Mesothelial cell of epicardium (in vitro differentiated cells): ENCODE results near the gene CACNA2D1. TPM values are rescaled to one million over a fixed set of nuclear protein-coding genes. Genes with fewer than 3 reads are reported as not detected.

ENCODE experiments used
- DNase-seq, 2 experiments: peaks; one replicate each; pipeline ENCODE4 v3.0.0; 2021; ENCODE audit warnings: low spot score in 2 of 2; ENCODE audit not compliant: unreplicated experiment in 2 of 2
- H3K27ac Mint-ChIP-seq: 2 replicates; pipeline ENCODE4 v1.8.0; 2021; ENCODE audit warnings: mixed read lengths
- H3K27me3 Mint-ChIP-seq: 2 replicates; pipeline ENCODE4 v1.8.0; 2021; ENCODE audit warnings: low read depth, mixed read lengths
- H3K36me3 Mint-ChIP-seq: 2 replicates; pipeline ENCODE4 v1.8.0; 2021; ENCODE audit warnings: mixed read lengths
- H3K4me1 Mint-ChIP-seq: 2 replicates; pipeline ENCODE4 v1.8.0; 2021; ENCODE audit warnings: mixed read lengths
- H3K4me3 Mint-ChIP-seq: 2 replicates; pipeline ENCODE4 v1.8.0; 2021; ENCODE audit warnings: mild to moderate bottlenecking, moderate library complexity, mixed read lengths
- H3K9me3 Mint-ChIP-seq: 2 replicates; pipeline ENCODE4 v1.8.0; 2021; ENCODE audit warnings: mixed read lengths
- total RNA-seq: library from RNA; stranded (reverse); gene quantifications from 3 replicates; pipeline ENCODE4 v1.2.1, GENCODE V29; 2021
- TF ChIP-seq, protein P1 (sequence below): fragments of 200-600 bp; sonication (generic); IDR thresholded peaks from one replicate; pipeline ENCODE4 v1.5.0; 2021; ENCODE audit warnings: antibody characterized with exemption; ENCODE audit not compliant: unreplicated experiment

CACNA2D1 gene
- total RNA-seq, 1 donor from 2014 or later: 14.7 TPM

DNA sequence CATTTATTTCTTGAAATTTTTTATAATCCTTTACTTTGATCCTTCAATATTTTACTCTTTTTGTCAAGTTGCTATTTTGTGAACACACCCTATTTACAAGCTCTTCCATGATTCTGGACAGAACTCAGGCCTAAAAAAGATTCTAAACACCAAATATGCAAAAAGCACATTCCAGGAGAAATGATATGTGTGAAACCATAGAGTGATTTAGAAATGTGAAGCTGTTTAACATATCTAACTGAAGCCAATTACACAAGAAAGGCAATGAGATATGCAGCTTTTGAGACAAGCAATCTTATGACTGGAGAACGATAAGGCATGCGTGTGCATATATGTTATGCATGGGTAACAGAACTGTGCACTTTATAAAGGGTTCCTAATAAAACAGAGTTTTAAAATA is 243.0 kb downstream of the CACNA2D1 start:
- peaks cover 20% of the 10 kb centered on the region for H3K9me3 Mint-ChIP-seq
- DNase-seq: no peak
- H3K27me3 Mint-ChIP-seq: no peaks in the 10 kb centered on the region
- H3K4me1 Mint-ChIP-seq: no peaks in the 10 kb centered on the region
- peaks cover 3% of the 10 kb centered on the region for H3K36me3 Mint-ChIP-seq
- H3K27ac Mint-ChIP-seq: no peak overlapping the region
- TF ChIP-seq, protein P1, sequence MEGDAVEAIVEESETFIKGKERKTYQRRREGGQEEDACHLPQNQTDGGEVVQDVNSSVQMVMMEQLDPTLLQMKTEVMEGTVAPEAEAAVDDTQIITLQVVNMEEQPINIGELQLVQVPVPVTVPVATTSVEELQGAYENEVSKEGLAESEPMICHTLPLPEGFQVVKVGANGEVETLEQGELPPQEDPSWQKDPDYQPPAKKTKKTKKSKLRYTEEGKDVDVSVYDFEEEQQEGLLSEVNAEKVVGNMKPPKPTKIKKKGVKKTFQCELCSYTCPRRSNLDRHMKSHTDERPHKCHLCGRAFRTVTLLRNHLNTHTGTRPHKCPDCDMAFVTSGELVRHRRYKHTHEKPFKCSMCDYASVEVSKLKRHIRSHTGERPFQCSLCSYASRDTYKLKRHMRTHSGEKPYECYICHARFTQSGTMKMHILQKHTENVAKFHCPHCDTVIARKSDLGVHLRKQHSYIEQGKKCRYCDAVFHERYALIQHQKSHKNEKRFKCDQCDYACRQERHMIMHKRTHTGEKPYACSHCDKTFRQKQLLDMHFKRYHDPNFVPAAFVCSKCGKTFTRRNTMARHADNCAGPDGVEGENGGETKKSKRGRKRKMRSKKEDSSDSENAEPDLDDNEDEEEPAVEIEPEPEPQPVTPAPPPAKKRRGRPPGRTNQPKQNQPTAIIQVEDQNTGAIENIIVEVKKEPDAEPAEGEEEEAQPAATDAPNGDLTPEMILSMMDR: no peak
- no peak overlapping the region for H3K4me3 Mint-ChIP-seq

DNA sequence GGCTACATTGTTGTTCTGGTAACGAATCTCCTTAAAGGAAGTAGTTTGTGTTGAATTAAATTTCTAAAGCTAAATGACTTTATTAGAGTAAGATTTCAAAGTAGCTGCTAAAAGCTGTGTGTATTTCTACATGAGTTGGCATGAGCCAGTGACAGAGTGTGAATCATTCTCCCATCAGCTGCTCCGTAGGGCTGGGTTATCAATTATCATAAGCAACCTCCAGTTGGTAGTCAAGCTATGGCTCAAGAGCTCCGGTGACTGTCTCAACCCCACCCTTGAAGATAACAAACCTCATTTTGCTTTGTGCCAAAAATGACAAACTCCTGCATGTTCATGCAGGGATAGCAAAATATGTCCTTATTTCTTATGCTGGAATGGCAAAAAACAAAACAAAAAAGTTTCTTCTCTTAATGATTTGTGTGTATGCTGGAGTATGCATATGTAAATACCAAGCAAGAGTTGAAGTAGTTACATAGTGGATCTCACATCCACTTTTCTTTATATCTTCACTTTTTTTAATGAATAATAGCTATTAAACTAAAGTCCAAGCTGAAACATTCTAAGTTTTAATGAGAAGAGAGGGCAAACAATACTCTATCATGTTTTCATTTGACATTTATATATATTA is 249.4 kb downstream of the CACNA2D1 start:
- H3K9me3 Mint-ChIP-seq: no peaks in the 10 kb centered on the region
- no peaks in the 10 kb centered on the region for H3K4me1 Mint-ChIP-seq
- TF ChIP-seq, protein P1: no peak
- H3K27ac Mint-ChIP-seq: no peak overlapping the region
- no peaks in the 10 kb centered on the region for H3K36me3 Mint-ChIP-seq
- no peaks in the 10 kb centered on the region for H3K27me3 Mint-ChIP-seq
- no peak for DNase-seq
- H3K4me3 Mint-ChIP-seq: no peak overlapping the region

DNA sequence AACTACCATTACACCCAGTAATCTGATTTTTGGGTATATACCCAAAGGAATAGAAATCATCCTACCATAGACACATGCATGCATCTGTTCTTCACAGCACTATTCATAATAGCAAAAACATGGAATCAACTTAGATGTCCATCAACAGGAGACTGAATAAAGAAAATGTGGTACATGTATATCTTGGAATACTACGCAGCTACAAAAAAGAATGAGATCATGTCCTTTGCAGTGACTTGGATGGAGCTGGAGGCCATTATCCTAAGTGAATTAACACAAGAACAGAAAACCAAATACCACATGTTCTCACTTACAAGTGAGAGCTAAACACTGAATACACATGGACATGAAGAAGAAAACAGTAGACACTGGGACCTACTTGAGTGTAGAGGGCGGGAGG is 254.9 kb downstream of the CACNA2D1 start:
- Mint-ChIP-seq H3K4me1 (no peaks in the 10 kb centered on the region), H3K4me3 (no peak overlapping the region), H3K27me3 (no peaks in the 10 kb centered on the region), H3K27ac (no peak overlapping the region), H3K9me3 (peaks cover 13% of the 10 kb centered on the region), H3K36me3 (no peaks in the 10 kb centered on the region)
- TF ChIP-seq, protein P1: no peak
- DNase-seq: no peak

DNA sequence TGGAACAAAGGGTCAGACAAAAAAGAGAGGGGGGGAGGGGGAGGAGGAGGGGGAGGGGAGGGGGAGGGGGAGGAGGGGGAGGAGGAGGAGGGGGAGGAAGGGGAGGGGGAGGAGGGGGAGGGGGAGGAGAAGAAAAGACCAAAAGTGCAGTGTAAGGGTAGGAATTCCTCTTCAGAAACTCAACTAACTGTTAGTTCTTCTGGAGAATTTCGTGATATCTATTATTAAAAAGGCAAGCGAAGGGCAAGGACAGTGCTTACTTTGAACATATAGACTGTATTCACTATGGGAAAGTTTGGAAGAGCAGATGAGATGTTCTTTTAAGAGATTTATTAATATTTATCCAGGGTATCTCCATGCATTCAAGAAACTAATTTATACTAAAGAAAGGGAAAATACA is 258.1 kb downstream of the CACNA2D1 start:
- Mint-ChIP-seq H3K4me3 (no peak overlapping the region), H3K27ac (no peak overlapping the region), H3K9me3 (peaks cover 13% of the 10 kb centered on the region), H3K4me1 (no peaks in the 10 kb centered on the region), H3K36me3 (no peaks in the 10 kb centered on the region), H3K27me3 (no peaks in the 10 kb centered on the region)
- TF ChIP-seq, protein P1: no peak
- DNase-seq: no peak

DNA sequence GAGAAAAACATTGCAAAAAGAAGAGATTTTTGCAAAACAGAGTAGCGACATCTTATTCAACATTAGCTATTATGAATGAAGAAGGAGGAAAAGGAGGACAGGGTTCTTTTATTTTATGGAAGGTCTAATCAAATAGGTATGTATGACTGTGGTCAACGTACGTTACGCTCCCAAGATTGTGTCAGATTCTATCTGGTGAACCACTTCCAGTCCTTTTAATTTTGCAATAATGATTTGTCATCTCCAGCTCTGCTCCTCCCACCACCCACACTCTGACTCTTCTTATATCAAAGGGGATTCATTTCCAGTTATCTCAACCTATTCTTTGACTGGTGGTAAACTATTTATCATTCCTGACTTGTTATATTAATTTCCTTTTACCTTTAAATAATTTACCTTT is 259.9 kb downstream of the CACNA2D1 start:
- no peak overlapping the region for H3K4me3 Mint-ChIP-seq
- TF ChIP-seq, protein P1: no peak
- peaks cover 11% of the 10 kb centered on the region for H3K9me3 Mint-ChIP-seq
- DNase-seq: no peak
- no peaks in the 10 kb centered on the region for H3K27me3 Mint-ChIP-seq
- H3K36me3 Mint-ChIP-seq: no peaks in the 10 kb centered on the region
- H3K27ac Mint-ChIP-seq: no peak overlapping the region
- no peaks in the 10 kb centered on the region for H3K4me1 Mint-ChIP-seq

DNA sequence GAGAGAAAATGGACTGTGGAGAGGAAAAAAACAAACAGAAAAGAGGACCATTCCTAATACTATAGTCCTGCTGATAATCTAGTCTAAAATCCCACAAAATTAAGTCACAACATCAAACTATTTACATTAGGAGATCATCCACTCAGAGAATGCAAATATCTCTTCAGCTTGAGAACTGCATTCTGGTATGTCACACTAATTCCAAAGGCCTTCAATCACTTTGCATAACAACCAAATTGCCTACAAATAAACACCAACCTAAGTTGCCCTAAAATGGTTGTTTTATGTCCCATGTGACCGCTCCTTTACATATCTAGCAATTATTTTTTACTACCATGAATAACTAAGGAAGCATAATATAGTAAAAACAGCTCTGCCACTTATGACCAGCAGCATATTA is 264.3 kb downstream of the CACNA2D1 start:
- Mint-ChIP-seq H3K27me3 (no peaks in the 10 kb centered on the region), H3K4me3 (no peak overlapping the region), H3K4me1 (peaks cover 6% of the 10 kb centered on the region), H3K9me3 (peaks cover 7% of the 10 kb centered on the region), H3K36me3 (no peaks in the 10 kb centered on the region), H3K27ac (no peak overlapping the region)
- no peak for DNase-seq
- TF ChIP-seq, protein P1: no peak
